Measurements from ENCODE around the gene LCE1B.

GRCh38 chr1:152795686-152796085 lies 16.1 kb upstream of the LCE1B start:
- TF ChIP-seq CTCF (conservative IDR thresholded peaks at IDR 0.05; ENCODE audit: low read length): no peak
- TF ChIP-seq EZH2phosphoT487 (IDR thresholded peaks at IDR 0.05; ENCODE audit: borderline replicate concordance): no peak

Data from Loucy (cell line).